COLO829 (cell line): ENCODE results near the gene COMMD1.
A peak's percentile ranks its signal among the peaks of the same experiment; 100 is the strongest.

ENCODE experiments used
- DNase-seq: peaks from one replicate; pipeline ENCODE4 v3.0.0; 2012; ENCODE audit warnings: low spot score

Gene COMMD1

GRCh38 chr2:62181843-62182242 lies 276.4 kb downstream of the COMMD1 start:
- no peak for DNase-seq

- peak; percentile 52 for DNase-seq
These were observed 279.2 kb downstream of the COMMD1 start for GRCh38 chr2:62184512-62185230.
